ENCODE results near the gene L1CAM.

DNA sequence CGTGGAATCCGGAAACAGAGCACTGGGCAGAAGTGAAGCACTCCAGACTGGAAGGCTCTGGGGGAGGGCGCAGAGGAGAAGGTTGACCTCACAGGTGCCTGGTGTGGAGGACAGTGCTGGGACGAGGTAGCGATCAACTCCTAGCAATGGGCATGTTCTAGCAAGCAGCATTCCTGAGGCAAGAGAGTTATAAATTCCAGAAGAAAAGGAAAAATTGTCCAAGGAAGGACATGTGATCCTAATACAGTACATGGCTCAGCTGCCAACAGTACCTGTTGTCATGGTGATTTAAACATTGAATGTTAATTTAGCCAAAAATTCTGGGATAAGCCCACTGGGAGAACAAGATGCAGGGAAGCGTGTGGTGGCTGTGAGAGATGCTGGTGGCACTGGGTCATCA, 31.9 kb upstream of the L1CAM start:
- TF ChIP-seq ZNF551 (CRISPR knock-in tag; IDR thresholded peaks at IDR 0.05): no peak
- TF ChIP-seq CBFB (CRISPR knock-in tag; IDR thresholded peaks at IDR 0.05): no peak
- no peak for TF ChIP-seq FOXA1 (IDR thresholded peaks at IDR 0.05; ENCODE audit: borderline replicate concordance)
- TF ChIP-seq, protein P1, sequence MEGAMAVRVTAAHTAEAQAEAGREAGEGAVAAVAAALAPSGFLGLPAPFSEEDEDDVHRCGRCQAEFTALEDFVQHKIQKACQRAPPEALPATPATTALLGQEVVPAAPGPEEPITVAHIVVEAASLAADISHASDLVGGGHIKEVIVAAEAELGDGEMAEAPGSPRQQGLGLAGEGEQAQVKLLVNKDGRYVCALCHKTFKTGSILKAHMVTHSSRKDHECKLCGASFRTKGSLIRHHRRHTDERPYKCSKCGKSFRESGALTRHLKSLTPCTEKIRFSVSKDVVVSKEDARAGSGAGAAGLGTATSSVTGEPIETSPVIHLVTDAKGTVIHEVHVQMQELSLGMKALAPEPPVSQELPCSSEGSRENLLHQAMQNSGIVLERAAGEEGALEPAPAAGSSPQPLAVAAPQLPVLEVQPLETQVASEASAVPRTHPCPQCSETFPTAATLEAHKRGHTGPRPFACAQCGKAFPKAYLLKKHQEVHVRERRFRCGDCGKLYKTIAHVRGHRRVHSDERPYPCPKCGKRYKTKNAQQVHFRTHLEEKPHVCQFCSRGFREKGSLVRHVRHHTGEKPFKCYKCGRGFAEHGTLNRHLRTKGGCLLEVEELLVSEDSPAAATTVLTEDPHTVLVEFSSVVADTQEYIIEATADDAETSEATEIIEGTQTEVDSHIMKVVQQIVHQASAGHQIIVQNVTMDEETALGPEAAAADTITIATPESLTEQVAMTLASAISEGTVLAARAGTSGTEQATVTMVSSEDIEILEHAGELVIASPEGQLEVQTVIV (CRISPR knock-in tag; IDR thresholded peaks at IDR 0.05; ENCODE audit: borderline replicate concordance): no peak
- TF ChIP-seq EGR1 (conservative IDR thresholded peaks at IDR 0.05): no peak
- TF ChIP-seq, protein P2, sequence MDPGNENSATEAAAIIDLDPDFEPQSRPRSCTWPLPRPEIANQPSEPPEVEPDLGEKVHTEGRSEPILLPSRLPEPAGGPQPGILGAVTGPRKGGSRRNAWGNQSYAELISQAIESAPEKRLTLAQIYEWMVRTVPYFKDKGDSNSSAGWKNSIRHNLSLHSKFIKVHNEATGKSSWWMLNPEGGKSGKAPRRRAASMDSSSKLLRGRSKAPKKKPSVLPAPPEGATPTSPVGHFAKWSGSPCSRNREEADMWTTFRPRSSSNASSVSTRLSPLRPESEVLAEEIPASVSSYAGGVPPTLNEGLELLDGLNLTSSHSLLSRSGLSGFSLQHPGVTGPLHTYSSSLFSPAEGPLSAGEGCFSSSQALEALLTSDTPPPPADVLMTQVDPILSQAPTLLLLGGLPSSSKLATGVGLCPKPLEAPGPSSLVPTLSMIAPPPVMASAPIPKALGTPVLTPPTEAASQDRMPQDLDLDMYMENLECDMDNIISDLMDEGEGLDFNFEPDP (CRISPR knock-in tag; IDR thresholded peaks at IDR 0.05): no peak
- no peak for TF ChIP-seq ESRRA (IDR thresholded peaks at IDR 0.05; ENCODE audit: borderline replicate concordance, low read depth)
- TF ChIP-seq, protein P3, sequence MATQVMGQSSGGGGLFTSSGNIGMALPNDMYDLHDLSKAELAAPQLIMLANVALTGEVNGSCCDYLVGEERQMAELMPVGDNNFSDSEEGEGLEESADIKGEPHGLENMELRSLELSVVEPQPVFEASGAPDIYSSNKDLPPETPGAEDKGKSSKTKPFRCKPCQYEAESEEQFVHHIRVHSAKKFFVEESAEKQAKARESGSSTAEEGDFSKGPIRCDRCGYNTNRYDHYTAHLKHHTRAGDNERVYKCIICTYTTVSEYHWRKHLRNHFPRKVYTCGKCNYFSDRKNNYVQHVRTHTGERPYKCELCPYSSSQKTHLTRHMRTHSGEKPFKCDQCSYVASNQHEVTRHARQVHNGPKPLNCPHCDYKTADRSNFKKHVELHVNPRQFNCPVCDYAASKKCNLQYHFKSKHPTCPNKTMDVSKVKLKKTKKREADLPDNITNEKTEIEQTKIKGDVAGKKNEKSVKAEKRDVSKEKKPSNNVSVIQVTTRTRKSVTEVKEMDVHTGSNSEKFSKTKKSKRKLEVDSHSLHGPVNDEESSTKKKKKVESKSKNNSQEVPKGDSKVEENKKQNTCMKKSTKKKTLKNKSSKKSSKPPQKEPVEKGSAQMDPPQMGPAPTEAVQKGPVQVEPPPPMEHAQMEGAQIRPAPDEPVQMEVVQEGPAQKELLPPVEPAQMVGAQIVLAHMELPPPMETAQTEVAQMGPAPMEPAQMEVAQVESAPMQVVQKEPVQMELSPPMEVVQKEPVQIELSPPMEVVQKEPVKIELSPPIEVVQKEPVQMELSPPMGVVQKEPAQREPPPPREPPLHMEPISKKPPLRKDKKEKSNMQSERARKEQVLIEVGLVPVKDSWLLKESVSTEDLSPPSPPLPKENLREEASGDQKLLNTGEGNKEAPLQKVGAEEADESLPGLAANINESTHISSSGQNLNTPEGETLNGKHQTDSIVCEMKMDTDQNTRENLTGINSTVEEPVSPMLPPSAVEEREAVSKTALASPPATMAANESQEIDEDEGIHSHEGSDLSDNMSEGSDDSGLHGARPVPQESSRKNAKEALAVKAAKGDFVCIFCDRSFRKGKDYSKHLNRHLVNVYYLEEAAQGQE (IDR thresholded peaks at IDR 0.05; ENCODE audit: borderline replicate concordance): no peak
- TF ChIP-seq, protein P3 (CRISPR knock-in tag; IDR thresholded peaks at IDR 0.05; ENCODE audit: low read depth): no peak
- TF ChIP-seq NFRKB (IDR thresholded peaks at IDR 0.05; ENCODE audit: low read depth): no peak
- no peak for TF ChIP-seq POLR2AphosphoS5 (IDR thresholded peaks at IDR 0.05; ENCODE audit: control insufficient read depth, insufficient read depth, low read depth, low read length)

Measured in K562 (cell line).